Measurements from ENCODE around the gene SH3PXD2B.

DNA sequence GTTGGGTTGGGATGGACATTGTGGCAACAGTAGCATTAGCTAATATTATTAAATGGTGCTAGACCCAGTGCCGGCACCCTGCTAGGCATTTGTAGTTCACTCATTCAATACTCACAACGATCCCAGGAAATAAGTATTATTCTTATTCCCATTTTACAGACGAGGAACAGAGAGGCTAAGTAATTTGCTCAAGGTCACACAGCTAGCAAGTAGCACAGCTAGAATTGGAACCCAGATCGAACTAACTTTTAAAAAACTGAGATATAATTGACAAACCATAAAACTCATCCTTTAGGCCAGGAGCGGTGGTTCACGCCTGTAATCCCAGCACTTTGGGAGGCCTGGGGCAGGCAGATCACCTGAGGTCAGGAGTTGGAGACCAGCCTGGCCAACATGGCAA lies 79.5 kb downstream of the SH3PXD2B start:
- TF ChIP-seq NFYB (CRISPR knock-in tag; conservative IDR thresholded peaks at IDR 0.05; ENCODE audit: low read depth) (no peak), ATF1 (CRISPR knock-in tag; IDR thresholded peaks at IDR 0.05) (no peak), MYBL2 (CRISPR knock-in tag; IDR thresholded peaks at IDR 0.05) (no peak)
- TF ChIP-seq, protein P1, sequence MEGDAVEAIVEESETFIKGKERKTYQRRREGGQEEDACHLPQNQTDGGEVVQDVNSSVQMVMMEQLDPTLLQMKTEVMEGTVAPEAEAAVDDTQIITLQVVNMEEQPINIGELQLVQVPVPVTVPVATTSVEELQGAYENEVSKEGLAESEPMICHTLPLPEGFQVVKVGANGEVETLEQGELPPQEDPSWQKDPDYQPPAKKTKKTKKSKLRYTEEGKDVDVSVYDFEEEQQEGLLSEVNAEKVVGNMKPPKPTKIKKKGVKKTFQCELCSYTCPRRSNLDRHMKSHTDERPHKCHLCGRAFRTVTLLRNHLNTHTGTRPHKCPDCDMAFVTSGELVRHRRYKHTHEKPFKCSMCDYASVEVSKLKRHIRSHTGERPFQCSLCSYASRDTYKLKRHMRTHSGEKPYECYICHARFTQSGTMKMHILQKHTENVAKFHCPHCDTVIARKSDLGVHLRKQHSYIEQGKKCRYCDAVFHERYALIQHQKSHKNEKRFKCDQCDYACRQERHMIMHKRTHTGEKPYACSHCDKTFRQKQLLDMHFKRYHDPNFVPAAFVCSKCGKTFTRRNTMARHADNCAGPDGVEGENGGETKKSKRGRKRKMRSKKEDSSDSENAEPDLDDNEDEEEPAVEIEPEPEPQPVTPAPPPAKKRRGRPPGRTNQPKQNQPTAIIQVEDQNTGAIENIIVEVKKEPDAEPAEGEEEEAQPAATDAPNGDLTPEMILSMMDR (IDR thresholded peaks at IDR 0.05) = no peak
- TF ChIP-seq, protein P2, sequence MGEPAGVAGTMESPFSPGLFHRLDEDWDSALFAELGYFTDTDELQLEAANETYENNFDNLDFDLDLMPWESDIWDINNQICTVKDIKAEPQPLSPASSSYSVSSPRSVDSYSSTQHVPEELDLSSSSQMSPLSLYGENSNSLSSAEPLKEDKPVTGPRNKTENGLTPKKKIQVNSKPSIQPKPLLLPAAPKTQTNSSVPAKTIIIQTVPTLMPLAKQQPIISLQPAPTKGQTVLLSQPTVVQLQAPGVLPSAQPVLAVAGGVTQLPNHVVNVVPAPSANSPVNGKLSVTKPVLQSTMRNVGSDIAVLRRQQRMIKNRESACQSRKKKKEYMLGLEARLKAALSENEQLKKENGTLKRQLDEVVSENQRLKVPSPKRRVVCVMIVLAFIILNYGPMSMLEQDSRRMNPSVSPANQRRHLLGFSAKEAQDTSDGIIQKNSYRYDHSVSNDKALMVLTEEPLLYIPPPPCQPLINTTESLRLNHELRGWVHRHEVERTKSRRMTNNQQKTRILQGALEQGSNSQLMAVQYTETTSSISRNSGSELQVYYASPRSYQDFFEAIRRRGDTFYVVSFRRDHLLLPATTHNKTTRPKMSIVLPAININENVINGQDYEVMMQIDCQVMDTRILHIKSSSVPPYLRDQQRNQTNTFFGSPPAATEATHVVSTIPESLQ (CRISPR knock-in tag; IDR thresholded peaks at IDR 0.05) = no peak
- TF ChIP-seq, protein P3, sequence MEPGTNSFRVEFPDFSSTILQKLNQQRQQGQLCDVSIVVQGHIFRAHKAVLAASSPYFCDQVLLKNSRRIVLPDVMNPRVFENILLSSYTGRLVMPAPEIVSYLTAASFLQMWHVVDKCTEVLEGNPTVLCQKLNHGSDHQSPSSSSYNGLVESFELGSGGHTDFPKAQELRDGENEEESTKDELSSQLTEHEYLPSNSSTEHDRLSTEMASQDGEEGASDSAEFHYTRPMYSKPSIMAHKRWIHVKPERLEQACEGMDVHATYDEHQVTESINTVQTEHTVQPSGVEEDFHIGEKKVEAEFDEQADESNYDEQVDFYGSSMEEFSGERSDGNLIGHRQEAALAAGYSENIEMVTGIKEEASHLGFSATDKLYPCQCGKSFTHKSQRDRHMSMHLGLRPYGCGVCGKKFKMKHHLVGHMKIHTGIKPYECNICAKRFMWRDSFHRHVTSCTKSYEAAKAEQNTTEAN (CRISPR knock-in tag; IDR thresholded peaks at IDR 0.05) = no peak
